ENCODE data around the gene SMIM38.
"Not testable (repeated sequence)": the region's sequence is repeated elsewhere in the genome, so short reads cannot be mapped to it uniquely, and the experiment has no call there.

The SMIM38 gene

GRCh38 chr11:69122630-69123431 lies 32.9 kb upstream of the SMIM38 start:
- DNase-seq, result peak; percentile 56

- no peak for DNase-seq
These were observed 31.9 kb upstream of the SMIM38 start for GRCh38 chr11:69123593-69124545.

GRCh38 chr11:69125861-69126260 lies 29.9 kb upstream of the SMIM38 start:
- DNase-seq, result no peak

- no peak for DNase-seq
These were observed 29.4 kb upstream of the SMIM38 start for GRCh38 chr11:69126286-69126685.

GRCh38 chr11:69127081-69127850 lies 28.5 kb upstream of the SMIM38 start:
- no peak for DNase-seq

GRCh38 chr11:69127884-69128283 lies 27.9 kb upstream of the SMIM38 start:
- DNase-seq, result no peak

GRCh38 chr11:69129053-69129452 lies 26.7 kb upstream of the SMIM38 start:
- no peak for DNase-seq

- DNase-seq, result no peak
These were observed 26.1 kb upstream of the SMIM38 start for GRCh38 chr11:69129647-69130046.

GRCh38 chr11:69130654-69131053 lies 25.1 kb upstream of the SMIM38 start:
- no peak for DNase-seq

GRCh38 chr11:69131121-69131566 lies 24.6 kb upstream of the SMIM38 start:
- no peak for DNase-seq

- no peak for DNase-seq
These were observed 24.0 kb upstream of the SMIM38 start for GRCh38 chr11:69131644-69132300.

GRCh38 chr11:69132301-69132670 lies 23.4 kb upstream of the SMIM38 start:
- DNase-seq, result no peak

- DNase-seq, result no peak
These were observed 22.5 kb upstream of the SMIM38 start for GRCh38 chr11:69133251-69133650.

GRCh38 chr11:69134182-69134581 lies 21.6 kb upstream of the SMIM38 start:
- DNase-seq, result not testable (repeated sequence)

GRCh38 chr11:69134957-69135356 lies 20.8 kb upstream of the SMIM38 start:
- no peak for DNase-seq

GRCh38 chr11:69135420-69136363 lies 20.0 kb upstream of the SMIM38 start:
- DNase-seq, result no peak

- DNase-seq, result no peak
These were observed 19.3 kb upstream of the SMIM38 start for GRCh38 chr11:69136471-69136870.

GRCh38 chr11:69137151-69137844 lies 18.4 kb upstream of the SMIM38 start:
- DNase-seq, result no peak

GRCh38 chr11:69138265-69138664 lies 17.5 kb upstream of the SMIM38 start:
- DNase-seq, result no peak

GRCh38 chr11:69140161-69140560 lies 15.6 kb upstream of the SMIM38 start:
- DNase-seq, result not testable (repeated sequence)

GRCh38 chr11:69140635-69141034 lies 15.1 kb upstream of the SMIM38 start:
- no peak for DNase-seq

Data from CD4-positive, alpha-beta T cell treated with Interleukin-4 for 4 hours (primary cell).